ENCODE measurements around the gene GFRAL.

DNA sequence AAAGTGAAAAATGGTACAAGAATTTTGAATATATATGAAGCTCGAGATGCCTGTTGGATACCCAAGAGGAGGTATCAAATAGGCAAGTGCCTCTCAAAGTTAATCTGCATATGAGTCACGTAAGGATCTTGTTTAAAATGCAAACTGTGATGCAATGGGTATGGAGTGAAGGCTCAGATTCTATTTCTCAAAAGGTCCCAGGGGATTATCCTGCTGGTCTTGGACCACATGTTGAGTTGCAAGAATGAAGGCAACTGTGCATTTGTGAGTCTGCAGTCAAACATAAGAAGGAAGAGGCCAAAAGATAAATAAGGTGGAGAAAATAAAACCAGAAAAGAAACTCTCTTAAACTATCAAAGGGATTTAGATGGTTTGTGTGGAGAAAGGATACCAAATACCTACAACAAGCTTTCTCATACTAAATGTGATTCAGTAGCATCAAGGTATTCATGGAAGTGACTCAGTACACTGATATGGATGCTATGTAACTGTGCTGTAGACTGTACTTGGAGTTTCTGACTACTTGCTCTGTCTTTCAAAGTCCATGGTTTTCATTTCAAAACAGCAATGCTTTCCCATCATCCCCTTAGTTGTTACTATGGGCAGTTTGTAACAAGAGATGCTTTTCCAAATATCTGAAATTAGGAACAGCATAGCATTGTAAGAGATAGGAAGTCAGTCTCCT lies 106.3 kb downstream of the GFRAL start:
- TF ChIP-seq GATA3 (IDR thresholded peaks at IDR 0.05; ENCODE audit: low read depth, low read length) (no peak), GATA2 (IDR thresholded peaks at IDR 0.05; ENCODE audit: low read depth, low read length) (no peak)

Data from SH-SY5Y (cell line).